Esophagus muscularis mucosa (tissue), 3 donors: ENCODE results near the gene HOOK1.
"Not testable (repeated sequence)": the region's sequence is repeated elsewhere in the genome, so short reads cannot be mapped to it uniquely, and the experiment has no call there.

Source experiments
- POLR2A ChIP-seq: fragments of 450-650 bp; IDR thresholded peaks from one replicate; pipeline ENCODE4 v1.6.1; 2017; ENCODE audit warnings: antibody characterized with exemption, moderate library complexity, mild to moderate bottlenecking, low read depth
- TF ChIP-seq, protein P1 (sequence below), 3 experiments: fragments of 200-600 bp in 2 of 3; fragments of 450-650 bp in 1 of 3; sonication (generic) in 2 of 3; IDR thresholded peaks; one replicate each; pipeline ENCODE4 v1.5.1; 2017 to 2019; ENCODE audit warnings: antibody characterized with exemption in 3 of 3, mild to moderate bottlenecking in 2 of 3, moderate library complexity in 1 of 3

- TF ChIP-seq POLR2A: not testable (repeated sequence)
- TF ChIP-seq, protein P1, sequence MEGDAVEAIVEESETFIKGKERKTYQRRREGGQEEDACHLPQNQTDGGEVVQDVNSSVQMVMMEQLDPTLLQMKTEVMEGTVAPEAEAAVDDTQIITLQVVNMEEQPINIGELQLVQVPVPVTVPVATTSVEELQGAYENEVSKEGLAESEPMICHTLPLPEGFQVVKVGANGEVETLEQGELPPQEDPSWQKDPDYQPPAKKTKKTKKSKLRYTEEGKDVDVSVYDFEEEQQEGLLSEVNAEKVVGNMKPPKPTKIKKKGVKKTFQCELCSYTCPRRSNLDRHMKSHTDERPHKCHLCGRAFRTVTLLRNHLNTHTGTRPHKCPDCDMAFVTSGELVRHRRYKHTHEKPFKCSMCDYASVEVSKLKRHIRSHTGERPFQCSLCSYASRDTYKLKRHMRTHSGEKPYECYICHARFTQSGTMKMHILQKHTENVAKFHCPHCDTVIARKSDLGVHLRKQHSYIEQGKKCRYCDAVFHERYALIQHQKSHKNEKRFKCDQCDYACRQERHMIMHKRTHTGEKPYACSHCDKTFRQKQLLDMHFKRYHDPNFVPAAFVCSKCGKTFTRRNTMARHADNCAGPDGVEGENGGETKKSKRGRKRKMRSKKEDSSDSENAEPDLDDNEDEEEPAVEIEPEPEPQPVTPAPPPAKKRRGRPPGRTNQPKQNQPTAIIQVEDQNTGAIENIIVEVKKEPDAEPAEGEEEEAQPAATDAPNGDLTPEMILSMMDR (IDR thresholded peaks at IDR 0.05): not testable (repeated sequence)
Measured at GRCh38 chr1:59921258-59921899, 106.6 kb downstream of the HOOK1 start.
